ENCODE results near the gene SUFU. TPM values are rescaled to one million over a fixed set of nuclear protein-coding genes. Genes with fewer than 3 reads are reported as not detected.

Gene SUFU
- total and polyA plus RNA-seq, 2 of the 13 experiments (the other 11 are each of a cell fraction or from before 2014, with no cell fraction given) = 2.9 to 5.5 TPM

DNA sequence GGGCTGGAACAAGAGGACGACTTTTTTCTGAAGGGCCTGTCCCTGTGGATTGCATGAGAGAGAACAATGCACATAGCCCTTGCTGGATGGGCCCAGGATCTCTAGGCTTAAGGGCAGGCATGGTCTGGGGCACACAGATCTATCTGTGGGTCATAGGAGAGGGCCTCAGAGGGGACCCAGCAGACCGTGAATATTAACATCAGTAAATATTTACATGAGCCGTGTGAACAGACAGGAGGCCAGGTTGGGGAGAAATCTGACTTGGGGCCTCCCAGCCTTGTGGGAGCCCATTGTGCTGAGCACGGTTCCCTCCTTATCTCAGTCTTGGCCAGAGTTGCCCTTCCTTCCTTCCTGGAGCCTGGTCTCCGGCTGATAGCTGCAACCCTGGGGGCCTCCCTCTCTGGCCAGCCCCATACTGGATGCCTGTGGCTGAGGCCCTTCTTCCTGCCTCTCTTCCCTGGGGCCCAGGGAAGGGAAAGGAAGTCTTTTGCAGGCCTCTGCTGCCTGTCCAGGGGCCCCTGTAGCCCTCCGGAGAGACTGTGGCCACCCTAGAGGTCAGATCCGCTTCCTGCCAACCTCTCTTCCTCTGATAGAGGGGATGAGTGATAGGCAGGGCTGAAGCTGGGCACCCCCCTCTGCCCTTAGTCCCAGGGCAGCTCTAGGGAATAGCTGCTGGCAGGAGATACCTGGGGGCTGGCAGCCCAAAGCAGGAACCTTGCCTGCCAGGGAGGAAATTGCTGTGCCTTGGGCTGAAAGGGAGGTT is 96.0 kb downstream of the SUFU start (continued):
- TF ChIP-seq, protein P1, sequence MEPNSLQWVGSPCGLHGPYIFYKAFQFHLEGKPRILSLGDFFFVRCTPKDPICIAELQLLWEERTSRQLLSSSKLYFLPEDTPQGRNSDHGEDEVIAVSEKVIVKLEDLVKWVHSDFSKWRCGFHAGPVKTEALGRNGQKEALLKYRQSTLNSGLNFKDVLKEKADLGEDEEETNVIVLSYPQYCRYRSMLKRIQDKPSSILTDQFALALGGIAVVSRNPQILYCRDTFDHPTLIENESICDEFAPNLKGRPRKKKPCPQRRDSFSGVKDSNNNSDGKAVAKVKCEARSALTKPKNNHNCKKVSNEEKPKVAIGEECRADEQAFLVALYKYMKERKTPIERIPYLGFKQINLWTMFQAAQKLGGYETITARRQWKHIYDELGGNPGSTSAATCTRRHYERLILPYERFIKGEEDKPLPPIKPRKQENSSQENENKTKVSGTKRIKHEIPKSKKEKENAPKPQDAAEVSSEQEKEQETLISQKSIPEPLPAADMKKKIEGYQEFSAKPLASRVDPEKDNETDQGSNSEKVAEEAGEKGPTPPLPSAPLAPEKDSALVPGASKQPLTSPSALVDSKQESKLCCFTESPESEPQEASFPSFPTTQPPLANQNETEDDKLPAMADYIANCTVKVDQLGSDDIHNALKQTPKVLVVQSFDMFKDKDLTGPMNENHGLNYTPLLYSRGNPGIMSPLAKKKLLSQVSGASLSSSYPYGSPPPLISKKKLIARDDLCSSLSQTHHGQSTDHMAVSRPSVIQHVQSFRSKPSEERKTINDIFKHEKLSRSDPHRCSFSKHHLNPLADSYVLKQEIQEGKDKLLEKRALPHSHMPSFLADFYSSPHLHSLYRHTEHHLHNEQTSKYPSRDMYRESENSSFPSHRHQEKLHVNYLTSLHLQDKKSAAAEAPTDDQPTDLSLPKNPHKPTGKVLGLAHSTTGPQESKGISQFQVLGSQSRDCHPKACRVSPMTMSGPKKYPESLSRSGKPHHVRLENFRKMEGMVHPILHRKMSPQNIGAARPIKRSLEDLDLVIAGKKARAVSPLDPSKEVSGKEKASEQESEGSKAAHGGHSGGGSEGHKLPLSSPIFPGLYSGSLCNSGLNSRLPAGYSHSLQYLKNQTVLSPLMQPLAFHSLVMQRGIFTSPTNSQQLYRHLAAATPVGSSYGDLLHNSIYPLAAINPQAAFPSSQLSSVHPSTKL (CRISPR knock-in tag; IDR thresholded peaks at IDR 0.05) = peak; percentile 92
- TF ChIP-seq ZNF841 (CRISPR knock-in tag; IDR thresholded peaks at IDR 0.05; ENCODE audit: borderline replicate concordance) = no peak
- TF ChIP-seq, protein P2, sequence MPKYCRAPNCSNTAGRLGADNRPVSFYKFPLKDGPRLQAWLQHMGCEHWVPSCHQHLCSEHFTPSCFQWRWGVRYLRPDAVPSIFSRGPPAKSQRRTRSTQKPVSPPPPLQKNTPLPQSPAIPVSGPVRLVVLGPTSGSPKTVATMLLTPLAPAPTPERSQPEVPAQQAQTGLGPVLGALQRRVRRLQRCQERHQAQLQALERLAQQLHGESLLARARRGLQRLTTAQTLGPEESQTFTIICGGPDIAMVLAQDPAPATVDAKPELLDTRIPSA (CRISPR knock-in tag; IDR thresholded peaks at IDR 0.05; ENCODE audit: borderline replicate concordance) = no peak
- no peak for TF ChIP-seq RAD51 (IDR thresholded peaks at IDR 0.05; ENCODE audit: borderline replicate concordance)
- TF ChIP-seq, protein P3, sequence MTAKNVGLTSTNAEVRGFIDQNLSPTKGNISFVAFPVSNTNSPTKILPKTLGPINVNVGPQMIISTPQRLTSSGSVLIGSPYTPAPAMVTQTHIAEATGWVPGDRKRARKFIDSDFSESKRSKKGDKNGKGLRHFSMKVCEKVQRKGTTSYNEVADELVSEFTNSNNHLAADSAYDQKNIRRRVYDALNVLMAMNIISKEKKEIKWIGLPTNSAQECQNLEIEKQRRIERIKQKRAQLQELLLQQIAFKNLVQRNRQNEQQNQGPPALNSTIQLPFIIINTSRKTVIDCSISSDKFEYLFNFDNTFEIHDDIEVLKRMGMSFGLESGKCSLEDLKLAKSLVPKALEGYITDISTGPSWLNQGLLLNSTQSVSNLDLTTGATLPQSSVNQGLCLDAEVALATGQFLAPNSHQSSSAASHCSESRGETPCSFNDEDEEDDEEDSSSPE (CRISPR knock-in tag; IDR thresholded peaks at IDR 0.05) = no peak
- no peak for TF ChIP-seq ZNF296 (CRISPR knock-in tag; conservative IDR thresholded peaks at IDR 0.05)
- TF ChIP-seq, protein P4, sequence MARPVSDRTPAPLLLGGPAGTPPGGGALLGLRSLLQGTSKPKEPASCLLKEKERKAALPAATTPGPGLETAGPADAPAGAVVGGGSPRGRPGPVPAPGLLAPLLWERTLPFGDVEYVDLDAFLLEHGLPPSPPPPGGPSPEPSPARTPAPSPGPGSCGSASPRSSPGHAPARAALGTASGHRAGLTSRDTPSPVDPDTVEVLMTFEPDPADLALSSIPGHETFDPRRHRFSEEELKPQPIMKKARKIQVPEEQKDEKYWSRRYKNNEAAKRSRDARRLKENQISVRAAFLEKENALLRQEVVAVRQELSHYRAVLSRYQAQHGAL (CRISPR knock-in tag; IDR thresholded peaks at IDR 0.05; ENCODE audit: not compliant biosample characterization) = no peak
- peak; percentile 52; the same call in 1 of the 2 replicates for TF ChIP-seq DPF2 (CRISPR knock-in tag; IDR thresholded peaks at IDR 0.05; ENCODE audit: borderline replicate concordance, low read depth)
- 0 out of 2 replicates have a peak, but pooled peaks have one; percentile 24 for TF ChIP-seq HOXD1 (CRISPR knock-in tag; IDR thresholded peaks at IDR 0.05)
- TF ChIP-seq ELF3 (CRISPR knock-in tag; IDR thresholded peaks at IDR 0.05) = peak; percentile 64; the same call in 1 of the 2 replicates
- TF ChIP-seq SNAPC5 (CRISPR knock-in tag; IDR thresholded peaks at IDR 0.05; ENCODE audit: borderline replicate concordance) = 0 out of 2 replicates have a peak, but pooled peaks have one; percentile 22
- TF ChIP-seq, protein P5, sequence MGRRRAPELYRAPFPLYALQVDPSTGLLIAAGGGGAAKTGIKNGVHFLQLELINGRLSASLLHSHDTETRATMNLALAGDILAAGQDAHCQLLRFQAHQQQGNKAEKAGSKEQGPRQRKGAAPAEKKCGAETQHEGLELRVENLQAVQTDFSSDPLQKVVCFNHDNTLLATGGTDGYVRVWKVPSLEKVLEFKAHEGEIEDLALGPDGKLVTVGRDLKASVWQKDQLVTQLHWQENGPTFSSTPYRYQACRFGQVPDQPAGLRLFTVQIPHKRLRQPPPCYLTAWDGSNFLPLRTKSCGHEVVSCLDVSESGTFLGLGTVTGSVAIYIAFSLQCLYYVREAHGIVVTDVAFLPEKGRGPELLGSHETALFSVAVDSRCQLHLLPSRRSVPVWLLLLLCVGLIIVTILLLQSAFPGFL (CRISPR knock-in tag; IDR thresholded peaks at IDR 0.05) = no peak
- no peak for TF ChIP-seq MAZ (IDR thresholded peaks at IDR 0.05; ENCODE audit: borderline replicate concordance, low read depth, low read length)
- TF ChIP-seq MAZ (CRISPR knock-in tag; IDR thresholded peaks at IDR 0.05; ENCODE audit: low read depth) = no peak; the same call in 1 of the 2 replicates
- TF ChIP-seq SNAI1 (CRISPR knock-in tag; IDR thresholded peaks at IDR 0.05; ENCODE audit: borderline replicate concordance) = no peak
- 0 out of 2 replicates have a peak, but pooled peaks have one; percentile 50 for TF ChIP-seq ZNF572 (CRISPR knock-in tag; IDR thresholded peaks at IDR 0.05)
- peak; percentile 64; the same call in 1 of the 2 replicates for TF ChIP-seq HMG20A (CRISPR knock-in tag; IDR thresholded peaks at IDR 0.05; ENCODE audit: borderline replicate concordance)
- no peak for TF ChIP-seq REXO4 (CRISPR knock-in tag; IDR thresholded peaks at IDR 0.05; ENCODE audit: borderline replicate concordance)
- no peak for TF ChIP-seq ZNF530 (CRISPR knock-in tag; IDR thresholded peaks at IDR 0.05; ENCODE audit: low read depth)
- no peak for TF ChIP-seq ZNF44 (CRISPR knock-in tag; IDR thresholded peaks at IDR 0.05)
- peak; percentile 92 for TF ChIP-seq ZNF607 (CRISPR knock-in tag; IDR thresholded peaks at IDR 0.05; ENCODE audit: borderline replicate concordance)

Measured in HepG2 (cell line).